ENCODE results near the gene AMMECR1. TPM values are rescaled to one million over a fixed set of nuclear protein-coding genes. Genes with fewer than 3 reads are reported as not detected.

Gene AMMECR1
- total RNA-seq (10 to 100 TPM in 2 of 5 donors, 1 to 10 TPM in 2, under 1 TPM in 1; 0.45 to 28.7 (median 7.8) TPM), polyA plus RNA-seq (1 to 10 TPM; 2.3 to 3.1 (median 2.9) TPM)
- long read RNA-seq, donor 1, result 0 reads
- long read RNA-seq, donor 2, partial matches to known transcripts, result 0 of 1 reads
- long read RNA-seq, donor 2, other reads (novel, unspliced or antisense), result 0 of 1 reads
- long read RNA-seq, donor 3, result 0 reads
- long read RNA-seq, donor 4, result 0 reads
- long read RNA-seq, donor 5, partial matches to known transcripts, result 0 of 1 reads
- long read RNA-seq, donor 5, other reads (novel, unspliced or antisense), result 0 of 1 reads
- long read RNA-seq, donor 6, full-length matches to known transcripts, result 3 of 3 reads
- long read RNA-seq, donor 6, partial matches to known transcripts, result 0 of 3 reads
- long read RNA-seq, donor 6, other reads (novel, unspliced or antisense), result 0 of 3 reads
- long read RNA-seq, donor 7, full-length matches to known transcripts, result 1 of 1 reads
- long read RNA-seq, donor 7, partial matches to known transcripts, result 0 of 1 reads
- long read RNA-seq, donor 7, other reads (novel, unspliced or antisense), result 0 of 1 reads
- long read RNA-seq, donor 8, full-length matches to known transcripts, result 2 of 2 reads
- long read RNA-seq, donor 8, partial matches to known transcripts, result 0 of 2 reads
- long read RNA-seq, donor 8, other reads (novel, unspliced or antisense), result 0 of 2 reads
- long read RNA-seq, donor 9, result 0 reads
- long read RNA-seq, donor 10, partial matches to known transcripts, result 0 of 1 reads
- long read RNA-seq, donor 10, other reads (novel, unspliced or antisense), result 0 of 1 reads

DNA sequence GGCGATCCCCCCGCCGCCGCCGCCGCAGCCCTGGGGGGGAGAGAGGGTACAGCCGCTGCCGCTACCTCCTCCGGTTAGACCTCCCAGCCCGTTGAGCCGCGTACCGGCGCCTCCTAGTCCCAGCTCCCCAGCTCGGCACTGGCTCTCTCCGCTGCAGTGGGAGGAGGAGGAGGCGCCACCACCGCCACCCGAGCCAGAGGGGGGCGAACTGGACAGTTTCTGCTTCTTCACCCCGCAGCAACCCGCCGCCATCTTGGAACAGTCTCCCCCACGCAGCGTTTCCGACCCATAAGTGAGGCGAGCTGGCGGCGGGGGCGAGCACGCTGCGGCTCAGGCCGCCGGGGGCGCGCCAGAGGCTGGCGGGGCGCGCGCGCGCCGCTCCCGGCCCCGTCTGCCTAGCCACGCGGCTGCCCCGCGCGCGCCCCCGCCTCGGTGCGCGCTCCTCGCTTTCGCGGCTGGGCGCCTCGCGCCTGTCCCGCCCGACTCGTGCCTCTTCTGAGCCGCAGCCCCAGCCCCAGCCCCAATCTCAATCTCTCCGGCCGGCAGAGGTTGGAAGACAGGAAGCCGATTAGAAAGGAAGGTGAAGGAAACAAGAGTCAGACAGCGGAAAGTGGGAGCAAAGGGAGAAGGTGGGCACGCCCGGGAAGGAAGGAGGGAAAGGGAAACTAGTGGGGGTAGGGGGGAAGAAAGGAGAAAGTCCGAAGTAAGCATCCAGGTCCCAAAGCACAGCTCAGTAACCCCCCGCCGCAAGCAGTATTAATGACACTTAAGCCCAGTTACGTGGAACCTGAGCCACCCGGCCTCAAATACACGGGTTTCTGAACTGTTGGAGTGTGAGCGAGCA, at the start of gene AMMECR1:
TSS of gene AMMECR1 (minus strand) at position 266 of the 844 bp plus-strand sequence. CDS start at position 252, 14 bp downstream.
- TF ChIP-seq, protein P1, sequence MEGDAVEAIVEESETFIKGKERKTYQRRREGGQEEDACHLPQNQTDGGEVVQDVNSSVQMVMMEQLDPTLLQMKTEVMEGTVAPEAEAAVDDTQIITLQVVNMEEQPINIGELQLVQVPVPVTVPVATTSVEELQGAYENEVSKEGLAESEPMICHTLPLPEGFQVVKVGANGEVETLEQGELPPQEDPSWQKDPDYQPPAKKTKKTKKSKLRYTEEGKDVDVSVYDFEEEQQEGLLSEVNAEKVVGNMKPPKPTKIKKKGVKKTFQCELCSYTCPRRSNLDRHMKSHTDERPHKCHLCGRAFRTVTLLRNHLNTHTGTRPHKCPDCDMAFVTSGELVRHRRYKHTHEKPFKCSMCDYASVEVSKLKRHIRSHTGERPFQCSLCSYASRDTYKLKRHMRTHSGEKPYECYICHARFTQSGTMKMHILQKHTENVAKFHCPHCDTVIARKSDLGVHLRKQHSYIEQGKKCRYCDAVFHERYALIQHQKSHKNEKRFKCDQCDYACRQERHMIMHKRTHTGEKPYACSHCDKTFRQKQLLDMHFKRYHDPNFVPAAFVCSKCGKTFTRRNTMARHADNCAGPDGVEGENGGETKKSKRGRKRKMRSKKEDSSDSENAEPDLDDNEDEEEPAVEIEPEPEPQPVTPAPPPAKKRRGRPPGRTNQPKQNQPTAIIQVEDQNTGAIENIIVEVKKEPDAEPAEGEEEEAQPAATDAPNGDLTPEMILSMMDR (IDR thresholded peaks at IDR 0.05), result peak in 1 of 7 experiments; percentile 14
- TF ChIP-seq POLR2AphosphoS5 (IDR thresholded peaks at IDR 0.05) (peak in 2 of 3 donors; percentile 20 to 35), POLR2A (IDR thresholded peaks at IDR 0.05) (no peak), EP300 (IDR thresholded peaks at IDR 0.05) (no peak)
- Histone ChIP-seq H3K4me3 (peak within 1 kb of the TSS; percentile 65 to 74 (median 70)), H3K9me3 (no peaks in the 10 kb centered on the region), H3K27ac (peak within 1 kb of the TSS; percentile 82 to 92 (median 87)), H3K36me3 (no peaks in the 10 kb centered on the region), H3K4me1 (peaks cover 0 to 13% (median 3%) of the 10 kb centered on the region in 4 donors), H3K27me3 (no peaks in the 10 kb centered on the region)
- intact Hi-C loops (cut with DNase I; ENCODE audit: low total_unique reads), result no loop called here
- peak; percentile 80 to 93 for DNase-seq
- 0 to 26% (median 16%) methylated on average over 31 to 63 of the region's 78 CpGs for WGBS, 5 donors

DNA sequence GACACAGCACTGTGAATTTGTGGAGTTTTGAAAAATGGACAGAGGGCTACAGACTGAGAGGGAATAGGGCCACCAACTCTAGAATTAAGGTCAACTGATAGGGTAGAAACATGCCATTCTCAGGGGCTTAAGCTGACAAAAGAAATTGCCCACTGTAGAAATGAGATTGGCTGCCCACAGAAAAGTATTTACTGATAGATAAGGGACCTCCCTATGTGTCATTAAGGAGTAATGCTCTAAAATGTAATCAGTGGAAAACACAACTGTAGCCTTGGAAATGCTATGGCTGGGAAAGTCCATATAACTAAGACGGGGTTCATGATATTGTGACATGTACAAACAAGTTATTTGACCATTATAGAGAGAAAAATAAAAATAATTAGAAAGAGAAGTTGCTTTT, 45.4 kb upstream of the AMMECR1 start:
- no peak overlapping the region for H3K27ac ChIP-seq
- intact Hi-C loops (cut with DNase I; ENCODE audit: low total_unique reads), result no loop called here
- H3K4me1 ChIP-seq, result no peaks in the 10 kb centered on the region
- no peaks in the 10 kb centered on the region for H3K36me3 ChIP-seq
- TF ChIP-seq POLR2AphosphoS5 (IDR thresholded peaks at IDR 0.05), result no peak
- no peak for TF ChIP-seq EP300 (IDR thresholded peaks at IDR 0.05)
- TF ChIP-seq POLR2A (IDR thresholded peaks at IDR 0.05), result no peak
- TF ChIP-seq, protein P1 (IDR thresholded peaks at IDR 0.05), result no peak
- H3K9me3 ChIP-seq, result no peaks in the 10 kb centered on the region
- H3K27me3 ChIP-seq, result peaks cover 0 to 4% (median 0%) of the 10 kb centered on the region in 3 donors
- 49 to 62% (median 60%) methylated on average over 1 of the region's 1 CpG for WGBS, 5 donors
- no peak overlapping the region for H3K4me3 ChIP-seq
- DNase-seq, result no peak

DNA sequence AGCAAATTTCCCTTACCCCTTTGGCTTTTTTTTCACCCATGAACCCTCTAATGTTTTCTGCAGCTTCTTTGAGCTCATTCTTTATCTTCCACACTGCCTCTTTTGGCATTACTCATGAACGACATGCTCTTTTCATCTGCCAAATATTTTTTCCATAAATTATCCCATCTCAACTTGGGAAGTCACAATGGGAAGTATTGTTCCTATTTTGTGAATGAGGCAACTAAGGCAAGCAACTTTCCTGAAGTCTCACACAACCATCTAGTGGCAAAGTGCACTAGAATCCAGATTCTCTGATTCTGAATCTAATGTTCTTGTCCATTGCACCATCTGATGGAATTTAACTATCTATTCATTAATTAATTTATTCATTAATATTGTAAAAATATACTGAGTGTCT, 41.4 kb upstream of the AMMECR1 start:
- no peak for DNase-seq
- no peaks in the 10 kb centered on the region for H3K4me1 ChIP-seq
- H3K9me3 ChIP-seq, result no peaks in the 10 kb centered on the region
- intact Hi-C loops (cut with DNase I; ENCODE audit: low total_unique reads), result no loop called here
- H3K4me3 ChIP-seq, result no peak overlapping the region
- no peaks in the 10 kb centered on the region for H3K36me3 ChIP-seq
- TF ChIP-seq POLR2AphosphoS5 (IDR thresholded peaks at IDR 0.05) (no peak), POLR2A (IDR thresholded peaks at IDR 0.05) (no peak), EP300 (IDR thresholded peaks at IDR 0.05) (no peak)
- TF ChIP-seq, protein P1 (IDR thresholded peaks at IDR 0.05), result no peak
- no peak overlapping the region for H3K27ac ChIP-seq
- H3K27me3 ChIP-seq, result no peaks in the 10 kb centered on the region
- WGBS, 5 donors, result 27 to 69% (median 38%) methylated on average over 1 of the region's 1 CpG

DNA sequence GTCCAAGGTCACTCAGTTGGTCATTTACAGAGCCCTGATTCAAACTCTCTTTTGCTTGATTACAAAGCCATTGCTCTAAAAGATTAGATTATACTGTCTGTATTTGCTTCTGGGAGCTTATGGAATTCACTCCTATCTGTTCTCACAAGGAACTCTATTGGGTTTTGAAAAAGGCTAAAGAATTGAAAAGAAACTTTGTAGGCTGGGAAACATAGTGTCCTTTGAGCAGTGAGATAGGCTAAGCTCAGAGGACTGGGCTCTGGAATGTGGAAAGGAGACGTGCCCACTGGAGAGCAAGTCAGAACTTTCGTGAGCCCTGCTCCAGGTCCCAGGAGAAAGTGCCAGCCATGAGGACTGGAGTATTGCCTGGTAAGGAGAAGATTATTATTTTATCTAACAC, 40.7 kb upstream of the AMMECR1 start, which contains the start of gene RTL9:
TSS of gene RTL9 (plus strand) at position 301 of the 400 bp plus-strand sequence. CDS start 91,770 bp downstream, outside the sequence.
- no peaks in the 10 kb centered on the region for H3K4me1 ChIP-seq
- H3K27ac ChIP-seq, result no peak within 1 kb of the TSS
- H3K36me3 ChIP-seq, result no peaks in the 10 kb centered on the region
- TF ChIP-seq EP300 (IDR thresholded peaks at IDR 0.05) (no peak), POLR2A (IDR thresholded peaks at IDR 0.05) (no peak), POLR2AphosphoS5 (IDR thresholded peaks at IDR 0.05) (no peak)
- TF ChIP-seq, protein P1 (IDR thresholded peaks at IDR 0.05), result no peak
- intact Hi-C loops (cut with DNase I; ENCODE audit: low total_unique reads), result no loop called here
- no peak for DNase-seq
- H3K27me3 ChIP-seq, result no peaks in the 10 kb centered on the region
- no peaks in the 10 kb centered on the region for H3K9me3 ChIP-seq
- H3K4me3 ChIP-seq, result no peak within 1 kb of the TSS
- WGBS, 5 donors, result 46 to 80% (median 67%) methylated on average over 2 of the region's 2 CpGs
